ENCODE results near the gene DIDO1. TPM values are rescaled to one million over a fixed set of nuclear protein-coding genes. Genes with fewer than 3 reads are reported as not detected.

Gene DIDO1
- total RNA-seq, 2 donors from 2014 or later = 68.5 to 75.9 TPM

DNA sequence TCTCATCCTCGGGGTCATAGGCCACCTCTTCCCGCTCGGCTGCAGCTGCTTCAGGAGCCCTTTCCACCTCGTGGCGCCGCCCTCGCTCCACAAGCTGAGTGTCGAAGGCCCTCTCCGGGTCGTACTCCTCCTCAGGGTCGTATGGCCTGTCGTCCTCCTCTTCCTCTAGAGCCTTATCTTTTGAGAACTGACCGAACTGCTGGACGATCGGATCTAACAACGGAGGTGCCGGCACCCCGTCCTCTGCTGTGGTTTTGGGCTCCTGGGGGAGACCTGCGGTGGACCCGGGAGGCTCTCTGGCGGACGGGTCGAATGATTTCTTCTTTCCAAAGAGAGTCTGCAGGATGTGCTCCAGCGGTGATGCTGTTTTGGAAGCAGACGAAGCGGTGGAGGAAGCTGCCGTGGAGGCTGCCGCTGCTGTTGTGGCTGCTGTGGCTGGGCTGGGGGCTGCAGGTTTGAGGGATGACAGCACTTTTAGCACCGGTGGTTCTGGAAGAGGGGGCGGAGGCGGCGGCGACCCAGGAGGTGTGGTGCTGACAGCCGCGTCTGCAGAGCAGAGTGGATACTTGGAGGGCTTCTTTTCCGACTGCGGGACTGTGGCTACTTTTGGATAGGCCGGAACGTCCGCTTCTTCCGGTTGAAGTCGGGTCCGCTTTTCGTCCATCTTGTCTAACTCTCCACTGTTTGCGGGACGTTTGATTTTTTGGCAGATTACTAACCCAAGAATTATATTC is 44.5 kb downstream of the DIDO1 start:
- no peak overlapping the region for H3K27ac ChIP-seq
- intact Hi-C loops (cut with DNase I) = no loop called here
- H3K4me3 ChIP-seq = no peak overlapping the region
- DNase-seq (ENCODE audit: low spot score) = no peak
- H3K4me1 ChIP-seq (replicated peaks) = peaks cover 4% of the 10 kb centered on the region
- peaks cover 0 to 6% of the 10 kb centered on the region in 2 donors for H3K36me3 ChIP-seq
- TF ChIP-seq POLR2AphosphoS5 (IDR thresholded peaks at IDR 0.05) (no peak), POLR2A (IDR thresholded peaks at IDR 0.05) (no peak)
- TF ChIP-seq, protein P1, sequence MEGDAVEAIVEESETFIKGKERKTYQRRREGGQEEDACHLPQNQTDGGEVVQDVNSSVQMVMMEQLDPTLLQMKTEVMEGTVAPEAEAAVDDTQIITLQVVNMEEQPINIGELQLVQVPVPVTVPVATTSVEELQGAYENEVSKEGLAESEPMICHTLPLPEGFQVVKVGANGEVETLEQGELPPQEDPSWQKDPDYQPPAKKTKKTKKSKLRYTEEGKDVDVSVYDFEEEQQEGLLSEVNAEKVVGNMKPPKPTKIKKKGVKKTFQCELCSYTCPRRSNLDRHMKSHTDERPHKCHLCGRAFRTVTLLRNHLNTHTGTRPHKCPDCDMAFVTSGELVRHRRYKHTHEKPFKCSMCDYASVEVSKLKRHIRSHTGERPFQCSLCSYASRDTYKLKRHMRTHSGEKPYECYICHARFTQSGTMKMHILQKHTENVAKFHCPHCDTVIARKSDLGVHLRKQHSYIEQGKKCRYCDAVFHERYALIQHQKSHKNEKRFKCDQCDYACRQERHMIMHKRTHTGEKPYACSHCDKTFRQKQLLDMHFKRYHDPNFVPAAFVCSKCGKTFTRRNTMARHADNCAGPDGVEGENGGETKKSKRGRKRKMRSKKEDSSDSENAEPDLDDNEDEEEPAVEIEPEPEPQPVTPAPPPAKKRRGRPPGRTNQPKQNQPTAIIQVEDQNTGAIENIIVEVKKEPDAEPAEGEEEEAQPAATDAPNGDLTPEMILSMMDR (IDR thresholded peaks at IDR 0.05) = no peak
- 92% methylated on average over 46 of the region's 46 CpGs for WGBS
- no peaks in the 10 kb centered on the region for H3K27me3 ChIP-seq (replicated peaks; ENCODE audit: insufficient read depth)
- H3K9me3 ChIP-seq = no peaks in the 10 kb centered on the region

DNA sequence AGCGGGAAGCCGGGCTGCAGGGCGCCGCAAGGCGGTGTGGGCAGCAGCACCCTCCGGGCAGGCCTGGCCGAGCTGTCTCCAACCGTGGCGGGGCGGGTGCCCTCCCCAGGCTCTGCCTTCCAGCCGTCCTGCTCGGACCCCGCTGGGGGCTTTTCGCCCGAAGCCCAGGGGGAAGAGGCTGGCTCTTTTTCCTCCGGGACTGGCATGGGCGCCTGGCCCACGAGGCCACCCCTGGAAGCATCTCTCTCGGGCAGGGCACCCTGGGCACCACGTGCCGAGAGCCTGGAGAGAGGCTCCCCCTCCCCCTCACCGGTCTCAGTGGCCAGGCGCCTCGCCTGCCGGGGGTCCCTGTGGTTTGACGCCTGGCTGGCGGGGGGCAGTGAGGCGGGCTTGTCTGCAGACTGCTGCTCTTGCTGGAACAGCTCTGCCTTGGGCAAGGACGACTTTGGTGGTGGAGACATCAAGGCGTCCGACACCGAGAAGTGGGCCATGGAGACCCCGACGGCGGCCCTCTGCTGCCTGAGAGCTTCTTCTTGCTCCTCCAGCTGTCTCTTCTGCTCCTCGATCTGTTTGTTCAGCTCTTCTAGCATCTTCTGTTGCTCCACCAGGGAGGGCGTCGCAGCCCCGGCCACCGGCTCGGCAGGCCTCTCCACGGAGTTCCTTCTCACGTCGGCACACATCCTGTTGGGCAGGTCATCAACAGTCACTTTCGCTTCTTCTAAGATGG is 45.2 kb downstream of the DIDO1 start:
- H3K9me3 ChIP-seq = no peaks in the 10 kb centered on the region
- intact Hi-C loops (cut with DNase I) = no loop called here
- no peaks in the 10 kb centered on the region for H3K4me1 ChIP-seq (replicated peaks)
- TF ChIP-seq POLR2A (IDR thresholded peaks at IDR 0.05) (no peak), POLR2AphosphoS5 (IDR thresholded peaks at IDR 0.05) (no peak)
- TF ChIP-seq, protein P1 (IDR thresholded peaks at IDR 0.05) = no peak
- H3K4me3 ChIP-seq = no peak overlapping the region
- DNase-seq (ENCODE audit: low spot score) = no peak
- peaks cover 0 to 6% of the 10 kb centered on the region in 2 donors for H3K36me3 ChIP-seq
- WGBS = 91% methylated on average over 42 of the region's 45 CpGs
- no peaks in the 10 kb centered on the region for H3K27me3 ChIP-seq (replicated peaks; ENCODE audit: insufficient read depth)
- H3K27ac ChIP-seq = no peak overlapping the region

GRCh38 chr20:62880147-62880934 is 46.0 kb downstream of the DIDO1 start:
- no peaks in the 10 kb centered on the region for H3K27me3 ChIP-seq (replicated peaks; ENCODE audit: insufficient read depth)
- H3K4me3 ChIP-seq = no peak overlapping the region
- TF ChIP-seq POLR2A (IDR thresholded peaks at IDR 0.05) (no peak), POLR2AphosphoS5 (IDR thresholded peaks at IDR 0.05) (no peak)
- TF ChIP-seq, protein P1 (IDR thresholded peaks at IDR 0.05) = no peak
- no peaks in the 10 kb centered on the region for H3K4me1 ChIP-seq (replicated peaks)
- intact Hi-C loops (cut with DNase I) = no loop called here
- 92% methylated on average over 33 of the region's 37 CpGs for WGBS
- H3K27ac ChIP-seq = no peak overlapping the region
- no peaks in the 10 kb centered on the region for H3K9me3 ChIP-seq
- no peak for DNase-seq (ENCODE audit: low spot score)
- peaks cover 0 to 6% of the 10 kb centered on the region in 2 donors for H3K36me3 ChIP-seq

- 78% methylated on average over 78 of the region's 80 CpGs for WGBS
- TF ChIP-seq, protein P1 (IDR thresholded peaks at IDR 0.05) = no peak
- TF ChIP-seq POLR2AphosphoS5 (IDR thresholded peaks at IDR 0.05) (no peak), POLR2A (IDR thresholded peaks at IDR 0.05) (no peak)
- no peak overlapping the region for H3K4me3 ChIP-seq
- DNase-seq (ENCODE audit: low spot score) = no peak
- intact Hi-C loops (cut with DNase I) = no loop called here
- H3K9me3 ChIP-seq = no peaks in the 10 kb centered on the region
- H3K4me1 ChIP-seq (replicated peaks) = no peaks in the 10 kb centered on the region
- peaks cover 0 to 6% of the 10 kb centered on the region in 2 donors for H3K36me3 ChIP-seq
- no peaks in the 10 kb centered on the region for H3K27me3 ChIP-seq (replicated peaks; ENCODE audit: insufficient read depth)
- H3K27ac ChIP-seq = no peak overlapping the region
Observed at GRCh38 chr20:62879275-62880146, 46.8 kb downstream of the DIDO1 start.
